Brain microvascular endothelial cell (primary cell): ENCODE results near the gene SMC5.
"Not testable (repeated sequence)": the region's sequence is repeated elsewhere in the genome, so short reads cannot be mapped to it uniquely, and the experiment has no call there.

Source experiments
- DNase-seq: peaks from one replicate; pipeline ENCODE4 v3.0.0-alpha.2; 2020
- H3K27ac ChIP-seq: fragments of 250-450 bp; sonication (Bioruptor Pico); 2 replicates; pipeline ENCODE4 v1.5.1; 2020; ENCODE audit warnings: mild to moderate bottlenecking, moderate library complexity
- H3K27me3 ChIP-seq: fragments of 250-450 bp; sonication (Bioruptor Pico); replicated peaks from 2 replicates; pipeline ENCODE4 v1.5.1; 2020; ENCODE audit warnings: mild to moderate bottlenecking
- H3K36me3 ChIP-seq: fragments of 250-450 bp; sonication (Bioruptor Pico); replicated peaks from 2 replicates; pipeline ENCODE4 v1.5.1; 2020; ENCODE audit warnings: mild to moderate bottlenecking
- H3K4me3 ChIP-seq: 2 replicates; pipeline ENCODE4 v1.5.1; 2011; ENCODE audit warnings: low read depth, mild to moderate bottlenecking, control low read depth, low read length, moderate library complexity
- CTCF ChIP-seq: IDR thresholded peaks from 2 replicates; pipeline ENCODE4 v1.5.1; 2011; ENCODE audit warnings: low read depth, mild to moderate bottlenecking, moderate library complexity, low read length, control low read depth, inconsistent platforms; ENCODE audit errors: missing control alignments
- in situ Hi-C: cut with HindIII; loops from 2 replicates; pipeline ENCODE4 v1.10.0; 2017; ENCODE audit warnings: low sequenced_read_pairs, low pct_ligation_motif_present

The SMC5 gene

GRCh38 chr9:70228118-70228517 lies 30.7 kb upstream of the SMC5 start:
- no peak for TF ChIP-seq CTCF
- no peak overlapping the region for H3K27ac ChIP-seq
- no peaks in the 10 kb centered on the region for H3K27me3 ChIP-seq
- H3K36me3 ChIP-seq = no peaks in the 10 kb centered on the region
- no peak for DNase-seq
- in situ Hi-C loops = no loop called here
- no peak overlapping the region for H3K4me3 ChIP-seq

- Histone ChIP-seq H3K27me3 (no peaks in the 10 kb centered on the region), H3K4me3 (no peak overlapping the region), H3K36me3 (no peaks in the 10 kb centered on the region), H3K27ac (no peak overlapping the region)
- no peak for DNase-seq
- TF ChIP-seq CTCF = no peak
- in situ Hi-C loops = no loop called here
Measured at GRCh38 chr9:70228611-70229010, 30.2 kb upstream of the SMC5 start.

GRCh38 chr9:70229026-70229425 lies 29.8 kb upstream of the SMC5 start:
- peak; percentile 5 for TF ChIP-seq CTCF
- in situ Hi-C loops = no loop called here

GRCh38 chr9:70229579-70229978 lies 29.2 kb upstream of the SMC5 start:
- DNase-seq = no peak
- in situ Hi-C loops = no loop called here
- Histone ChIP-seq H3K27ac (no peak overlapping the region), H3K4me3 (no peak overlapping the region), H3K36me3 (no peaks in the 10 kb centered on the region), H3K27me3 (no peaks in the 10 kb centered on the region)
- TF ChIP-seq CTCF = peak; percentile 35

More at GRCh38 chr9:70229026-70229425, 29.8 kb upstream of the SMC5 start:
- DNase-seq = no peak
- Histone ChIP-seq H3K27me3 (no peaks in the 10 kb centered on the region), H3K27ac (no peak overlapping the region), H3K4me3 (no peak overlapping the region), H3K36me3 (no peaks in the 10 kb centered on the region)

- DNase-seq = no peak
- in situ Hi-C loops = no loop called here
- TF ChIP-seq CTCF = no peak
Measured at GRCh38 chr9:70232476-70232875, 26.3 kb upstream of the SMC5 start.

GRCh38 chr9:70234208-70234607 lies 24.6 kb upstream of the SMC5 start:
- H3K4me3 ChIP-seq, H3K27me3 ChIP-seq, H3K36me3 ChIP-seq, H3K27ac ChIP-seq, in situ Hi-C loops, DNase-seq: not testable (repeated sequence)

More at GRCh38 chr9:70232476-70232875, 26.3 kb upstream of the SMC5 start:
- H3K27me3 ChIP-seq = no peaks in the 10 kb centered on the region
- H3K4me3 ChIP-seq = no peak overlapping the region
- no peaks in the 10 kb centered on the region for H3K36me3 ChIP-seq
- H3K27ac ChIP-seq = no peak overlapping the region

GRCh38 chr9:70245952-70246351 lies 12.8 kb upstream of the SMC5 start:
- H3K27ac ChIP-seq, H3K27me3 ChIP-seq, DNase-seq, H3K36me3 ChIP-seq, in situ Hi-C loops, H3K4me3 ChIP-seq: not testable (repeated sequence)
